ENCODE results near the gene PRKG1.

GRCh38 chr10:52187521-52188258 is 1113.4 kb downstream of the PRKG1 start:
- TF ChIP-seq CTCF (IDR thresholded peaks at IDR 0.05) (no peak), TEAD1 (CRISPR knock-in tag; IDR thresholded peaks at IDR 0.05) (peak; percentile 44; the same call in 1 of the 2 replicates), ZNF532 (CRISPR knock-in tag; IDR thresholded peaks at IDR 0.05; ENCODE audit: borderline replicate concordance) (no peak), ATF3 (CRISPR knock-in tag; conservative IDR thresholded peaks at IDR 0.05) (no peak), ARID4B (CRISPR knock-in tag; IDR thresholded peaks at IDR 0.05; ENCODE audit: borderline replicate concordance) (no peak)

All from WTC11 (cell line).